PFSK-1 (cell line): ENCODE measurements around the gene LYPD6.

ENCODE experiments used
- POLR2AphosphoS5 ChIP-seq: IDR thresholded peaks from 2 replicates; pipeline ENCODE4 v1.6.1; 2012; ENCODE audit warnings: low read depth, mild to moderate bottlenecking, control low read depth, low read length, moderate library complexity
- REST ChIP-seq, 2 experiments: IDR thresholded peaks; 2 replicates each; pipeline versions ENCODE4 v1.6.1 to v1.8.0; 2011 to 2012; ENCODE audit warnings: low read depth in 2 of 2, low read length in 2 of 2, control low read depth in 1 of 2, inconsistent platforms in 1 of 2, mild to moderate bottlenecking in 1 of 2, moderate library complexity in 1 of 2; ENCODE audit not compliant: insufficient read depth in 1 of 2
- TAF1 ChIP-seq: IDR thresholded peaks from 2 replicates; pipeline ENCODE4 v1.6.1; 2012; ENCODE audit warnings: low read length, control low read depth, borderline replicate concordance; ENCODE audit not compliant: insufficient read depth

- no peak for TF ChIP-seq REST (IDR thresholded peaks at IDR 0.05; ENCODE audit: insufficient read depth in 1 of 2, low read depth in 2 of 2, low read length in 2 of 2)
- no peak for TF ChIP-seq POLR2AphosphoS5
- TF ChIP-seq TAF1, result no peak
Measured at GRCh38 chr2:149490296-149490695, 159.9 kb downstream of the LYPD6 start.
